Chondrocyte (in vitro differentiated cells): ENCODE measurements around the gene FGD4. TPM values are rescaled to one million over a fixed set of nuclear protein-coding genes. Genes with fewer than 3 reads are reported as not detected.

ENCODE experiments used
- DNase-seq: peaks from one replicate; pipeline ENCODE4 v3.0.0; 2021; ENCODE audit warnings: mixed read lengths, low spot score
- H3K27ac Mint-ChIP-seq: one replicate; pipeline ENCODE4 v1.8.0; 2021; ENCODE audit warnings: mild to moderate bottlenecking, moderate library complexity, mixed read lengths; ENCODE audit not compliant: unreplicated experiment
- H3K27me3 Mint-ChIP-seq: 2 replicates; pipeline ENCODE4 v1.8.0; 2021; ENCODE audit warnings: low read depth, mixed read lengths
- H3K36me3 Mint-ChIP-seq: 2 replicates; pipeline ENCODE4 v1.8.0; 2021; ENCODE audit warnings: low read depth, mixed read lengths
- H3K4me1 Mint-ChIP-seq: 2 replicates; pipeline ENCODE4 v1.8.0; 2021; ENCODE audit warnings: low read depth, mild to moderate bottlenecking, mixed read lengths
- H3K4me3 Mint-ChIP-seq: one replicate; pipeline ENCODE4 v1.8.0; 2021; ENCODE audit warnings: mild to moderate bottlenecking, moderate library complexity, mixed read lengths; ENCODE audit not compliant: unreplicated experiment
- H3K9me3 Mint-ChIP-seq: 2 replicates; pipeline ENCODE4 v1.8.0; 2021; ENCODE audit warnings: low read depth, mixed read lengths
- total RNA-seq: library from RNA; stranded (reverse); gene quantifications from 3 replicates; pipeline ENCODE4 v1.2.1, GENCODE V29; 2021
- TF ChIP-seq, protein P1 (sequence below): fragments of 200-600 bp; sonication (generic); IDR thresholded peaks from 2 replicates; pipeline ENCODE4 v1.5.0; 2021; ENCODE audit warnings: antibody characterized with exemption, mild to moderate bottlenecking, moderate library complexity

The FGD4 gene
- total RNA-seq, 1 donor from 2014 or later = 8.7 TPM

DNA sequence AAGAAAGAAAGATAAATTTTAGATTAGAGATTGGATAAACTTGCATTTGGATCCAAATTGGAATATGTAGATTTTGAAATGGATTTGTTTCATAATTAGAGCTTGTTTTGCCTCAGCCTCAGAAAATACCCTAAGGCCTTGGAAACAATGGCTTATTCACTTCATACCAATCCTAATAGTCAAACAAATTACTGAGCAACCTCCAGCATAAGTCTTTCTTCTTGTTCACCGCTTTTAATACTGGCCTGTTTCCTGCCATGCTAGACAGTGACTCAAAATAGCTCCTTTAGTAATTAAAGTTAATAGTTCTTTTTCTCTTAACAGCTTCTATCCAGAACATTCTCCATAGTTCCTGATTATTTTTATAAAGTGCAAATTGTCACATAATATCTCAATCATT lies 168.9 kb downstream of the FGD4 start:
- Mint-ChIP-seq H3K4me3 (no peak overlapping the region), H3K4me1 (peaks cover 23% of the 10 kb centered on the region), H3K27me3 (no peaks in the 10 kb centered on the region), H3K36me3 (peaks cover 4% of the 10 kb centered on the region), H3K27ac (no peak overlapping the region), H3K9me3 (no peaks in the 10 kb centered on the region)
- TF ChIP-seq, protein P1, sequence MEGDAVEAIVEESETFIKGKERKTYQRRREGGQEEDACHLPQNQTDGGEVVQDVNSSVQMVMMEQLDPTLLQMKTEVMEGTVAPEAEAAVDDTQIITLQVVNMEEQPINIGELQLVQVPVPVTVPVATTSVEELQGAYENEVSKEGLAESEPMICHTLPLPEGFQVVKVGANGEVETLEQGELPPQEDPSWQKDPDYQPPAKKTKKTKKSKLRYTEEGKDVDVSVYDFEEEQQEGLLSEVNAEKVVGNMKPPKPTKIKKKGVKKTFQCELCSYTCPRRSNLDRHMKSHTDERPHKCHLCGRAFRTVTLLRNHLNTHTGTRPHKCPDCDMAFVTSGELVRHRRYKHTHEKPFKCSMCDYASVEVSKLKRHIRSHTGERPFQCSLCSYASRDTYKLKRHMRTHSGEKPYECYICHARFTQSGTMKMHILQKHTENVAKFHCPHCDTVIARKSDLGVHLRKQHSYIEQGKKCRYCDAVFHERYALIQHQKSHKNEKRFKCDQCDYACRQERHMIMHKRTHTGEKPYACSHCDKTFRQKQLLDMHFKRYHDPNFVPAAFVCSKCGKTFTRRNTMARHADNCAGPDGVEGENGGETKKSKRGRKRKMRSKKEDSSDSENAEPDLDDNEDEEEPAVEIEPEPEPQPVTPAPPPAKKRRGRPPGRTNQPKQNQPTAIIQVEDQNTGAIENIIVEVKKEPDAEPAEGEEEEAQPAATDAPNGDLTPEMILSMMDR = no peak
- no peak for DNase-seq

DNA sequence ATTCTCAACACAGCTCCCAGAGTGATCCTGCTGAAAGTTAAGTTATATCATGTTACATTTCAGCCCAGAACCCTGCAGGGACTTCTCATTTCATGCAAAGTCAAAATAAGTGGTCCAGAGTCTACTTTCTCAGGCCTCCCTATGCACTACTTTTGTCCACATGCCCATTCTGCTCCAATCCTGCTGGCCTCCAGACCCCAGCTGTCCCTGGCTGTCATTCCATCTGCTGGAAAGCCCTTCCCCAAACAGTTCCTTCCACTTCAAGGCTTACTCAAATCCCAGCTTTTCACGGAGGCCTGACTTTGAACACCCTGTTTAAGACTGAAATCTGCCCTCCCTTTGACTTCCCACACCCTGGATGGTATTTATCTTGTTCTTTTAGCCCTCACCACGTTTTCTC lies 169.9 kb downstream of the FGD4 start:
- DNase-seq = no peak
- Mint-ChIP-seq H3K4me3 (no peak overlapping the region), H3K9me3 (no peaks in the 10 kb centered on the region), H3K27me3 (no peaks in the 10 kb centered on the region), H3K36me3 (peaks cover 4% of the 10 kb centered on the region), H3K4me1 (peaks cover 23% of the 10 kb centered on the region), H3K27ac (no peak overlapping the region)
- TF ChIP-seq, protein P1 = no peak

DNA sequence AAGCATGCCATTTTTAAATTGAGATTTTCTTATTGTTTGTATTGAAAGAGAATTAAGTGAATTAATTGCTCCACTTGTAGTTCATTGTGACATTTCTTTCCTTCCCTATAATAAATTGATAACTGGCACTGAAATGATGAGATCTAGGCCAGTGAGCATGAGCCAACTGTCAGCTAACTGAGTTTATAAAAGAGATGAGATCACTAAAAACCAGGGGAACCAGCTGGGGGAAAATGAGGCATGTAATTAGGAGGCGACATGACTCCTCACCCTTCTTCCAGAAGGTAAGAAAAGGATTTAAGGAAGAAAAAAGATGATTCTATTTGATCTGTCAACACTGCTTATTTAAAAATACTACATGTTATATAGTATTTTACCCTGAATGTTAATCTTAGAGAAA lies 175.2 kb downstream of the FGD4 start:
- H3K4me3 Mint-ChIP-seq = no peak overlapping the region
- peaks cover 14% of the 10 kb centered on the region for H3K36me3 Mint-ChIP-seq
- no peak overlapping the region for H3K27ac Mint-ChIP-seq
- DNase-seq = no peak
- H3K4me1 Mint-ChIP-seq = peaks cover under 1% of the 10 kb centered on the region
- H3K9me3 Mint-ChIP-seq = peaks cover 8% of the 10 kb centered on the region
- H3K27me3 Mint-ChIP-seq = no peaks in the 10 kb centered on the region
- TF ChIP-seq, protein P1 = no peak

DNA sequence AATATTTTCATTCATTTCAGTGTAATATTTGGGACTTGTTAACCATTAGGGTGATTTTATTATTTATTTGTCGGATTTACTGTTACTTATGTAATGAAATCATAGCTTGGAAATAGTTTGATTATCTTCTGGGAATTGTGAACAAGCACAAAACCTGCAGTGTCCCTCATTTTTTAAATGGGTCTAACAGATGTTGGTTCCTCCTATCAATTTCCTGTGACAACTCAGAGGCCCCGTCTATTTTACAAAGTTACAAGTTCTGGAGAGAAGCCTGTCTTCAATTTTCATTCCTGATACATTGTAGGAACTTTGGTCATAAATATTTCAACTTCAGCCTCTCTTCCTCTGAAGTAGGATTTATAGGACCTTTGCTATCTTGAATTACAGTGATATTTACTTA lies 178.0 kb downstream of the FGD4 start:
- Mint-ChIP-seq H3K9me3 (peaks cover 8% of the 10 kb centered on the region), H3K4me1 (no peaks in the 10 kb centered on the region), H3K4me3 (no peak overlapping the region), H3K36me3 (peaks cover 21% of the 10 kb centered on the region), H3K27ac (no peak overlapping the region), H3K27me3 (no peaks in the 10 kb centered on the region)
- TF ChIP-seq, protein P1 = no peak
- no peak for DNase-seq

DNA sequence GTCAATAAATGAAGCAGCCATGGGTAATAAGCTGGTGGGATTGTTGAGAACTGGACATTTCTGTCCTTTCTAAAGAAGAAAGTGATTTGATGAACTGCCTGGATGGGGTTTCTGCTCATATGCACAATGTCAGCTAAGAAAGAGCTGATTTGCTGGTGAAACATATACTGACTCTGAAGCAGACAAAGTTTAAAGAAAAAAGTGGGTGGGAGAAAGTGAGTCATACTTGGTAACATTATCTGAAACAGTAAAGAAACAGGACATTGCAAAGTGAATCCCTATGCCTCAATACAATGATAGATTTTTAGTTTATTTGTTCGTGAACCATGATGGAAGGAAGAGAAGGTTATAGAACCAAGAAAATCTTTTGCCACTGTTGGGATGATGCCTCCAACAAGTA lies 184.2 kb downstream of the FGD4 start:
- H3K27ac Mint-ChIP-seq = no peak overlapping the region
- no peaks in the 10 kb centered on the region for H3K27me3 Mint-ChIP-seq
- H3K4me3 Mint-ChIP-seq = no peak overlapping the region
- no peak for DNase-seq
- TF ChIP-seq, protein P1 = no peak
- H3K9me3 Mint-ChIP-seq = no peaks in the 10 kb centered on the region
- peaks cover 14% of the 10 kb centered on the region for H3K36me3 Mint-ChIP-seq
- peaks cover 18% of the 10 kb centered on the region for H3K4me1 Mint-ChIP-seq
